ENCODE results near the gene YDJC. TPM values are rescaled to one million over a fixed set of nuclear protein-coding genes. Genes with fewer than 3 reads are reported as not detected.

The YDJC gene
- total RNA-seq, 1 donor from 2014 or later: 18.4 TPM

GRCh38 chr22:21673534-21674321 lies 43.9 kb upstream of the YDJC start:
- TF ChIP-seq CTCF (conservative IDR thresholded peaks at IDR 0.05): no peak

GRCh38 chr22:21672107-21672629 lies 42.3 kb upstream of the YDJC start:
- no peak overlapping the region for H3K27ac Mint-ChIP-seq (ENCODE audit: unreplicated experiment)
- no peaks in the 10 kb centered on the region for H3K9me3 Mint-ChIP-seq
- peak overlapping the region; percentile 12 for H3K4me3 Mint-ChIP-seq
- no peaks in the 10 kb centered on the region for H3K27me3 Mint-ChIP-seq (ENCODE audit: low read depth)
- peaks cover 18% of the 10 kb centered on the region for H3K36me3 Mint-ChIP-seq (ENCODE audit: low read depth)
- peaks cover 5% of the 10 kb centered on the region for H3K4me1 Mint-ChIP-seq
- no peak for DNase-seq (ENCODE audit: low read depth, low spot score)
- no peak for TF ChIP-seq CTCF (conservative IDR thresholded peaks at IDR 0.05)

More at GRCh38 chr22:21673534-21674321, 43.9 kb upstream of the YDJC start:
- peaks cover 21% of the 10 kb centered on the region for H3K36me3 Mint-ChIP-seq (ENCODE audit: low read depth)
- no peaks in the 10 kb centered on the region for H3K4me1 Mint-ChIP-seq
- no peak overlapping the region for H3K27ac Mint-ChIP-seq (ENCODE audit: unreplicated experiment)
- no peak for DNase-seq (ENCODE audit: low read depth, low spot score)
- no peak overlapping the region for H3K4me3 Mint-ChIP-seq
- H3K27me3 Mint-ChIP-seq (ENCODE audit: low read depth): no peaks in the 10 kb centered on the region
- no peaks in the 10 kb centered on the region for H3K9me3 Mint-ChIP-seq

- TF ChIP-seq CTCF (conservative IDR thresholded peaks at IDR 0.05): no peak
- no peaks in the 10 kb centered on the region for H3K9me3 Mint-ChIP-seq
- H3K27ac Mint-ChIP-seq (ENCODE audit: unreplicated experiment): peak overlapping the region; percentile 12
- no peaks in the 10 kb centered on the region for H3K27me3 Mint-ChIP-seq (ENCODE audit: low read depth)
- H3K4me3 Mint-ChIP-seq: peak overlapping the region; percentile 78
- DNase-seq (ENCODE audit: low read depth, low spot score): no peak
- peaks cover 24% of the 10 kb centered on the region for H3K4me1 Mint-ChIP-seq
- peaks cover 3% of the 10 kb centered on the region for H3K36me3 Mint-ChIP-seq (ENCODE audit: low read depth)
Measured at GRCh38 chr22:21669026-21669425, 39.2 kb upstream of the YDJC start.

- Mint-ChIP-seq H3K4me1 (peaks cover 28% of the 10 kb centered on the region), H3K4me3 (peak overlapping the region; percentile 99), H3K36me3 (ENCODE audit: low read depth) (no peaks in the 10 kb centered on the region), H3K27me3 (ENCODE audit: low read depth) (peaks cover 6% of the 10 kb centered on the region), H3K27ac (ENCODE audit: unreplicated experiment) (peak overlapping the region; percentile 28), H3K9me3 (peaks cover 2% of the 10 kb centered on the region)
- DNase-seq (ENCODE audit: low read depth, low spot score): no peak
- no peak for TF ChIP-seq CTCF (conservative IDR thresholded peaks at IDR 0.05)
Measured at GRCh38 chr22:21666786-21667185, 37.0 kb upstream of the YDJC start.

GRCh38 chr22:21665047-21665851 lies 35.4 kb upstream of the YDJC start:
- Mint-ChIP-seq H3K9me3 (peaks cover 6% of the 10 kb centered on the region), H3K4me1 (peaks cover 28% of the 10 kb centered on the region), H3K36me3 (ENCODE audit: low read depth) (no peaks in the 10 kb centered on the region), H3K27ac (ENCODE audit: unreplicated experiment) (peak overlapping the region; percentile 19), H3K27me3 (ENCODE audit: low read depth) (peaks cover 19% of the 10 kb centered on the region), H3K4me3 (peak overlapping the region; percentile 99)
- no peak for DNase-seq (ENCODE audit: low read depth, low spot score)
- no peak for TF ChIP-seq CTCF (conservative IDR thresholded peaks at IDR 0.05)

Data from neural crest cell (in vitro differentiated cells).